ENCODE data around the gene RHBDF2.
A peak's percentile ranks its signal among the peaks of the same experiment; 100 is the strongest.
"Not testable (repeated sequence)": the region's sequence is repeated elsewhere in the genome, so short reads cannot be mapped to it uniquely, and the experiment has no call there.

Gene RHBDF2

GRCh38 chr17:76525513-76525833 lies 24.2 kb upstream of the RHBDF2 start:
- DNase-seq (ENCODE audit: low read depth in 1 of 2, low spot score in 1 of 2): not testable (repeated sequence)

GRCh38 chr17:76524598-76525512 lies 23.6 kb upstream of the RHBDF2 start:
- no peak for DNase-seq (ENCODE audit: low read depth in 1 of 2, low spot score in 1 of 2)

GRCh38 chr17:76523084-76524037 lies 22.1 kb upstream of the RHBDF2 start:
- peak; percentile 77 to 79 for DNase-seq (ENCODE audit: low read depth in 1 of 2, low spot score in 1 of 2)

- not testable (repeated sequence) for DNase-seq (ENCODE audit: low read depth in 1 of 2, low spot score in 1 of 2)
These were observed 20.5 kb upstream of the RHBDF2 start for GRCh38 chr17:76521683-76522082.

- no peak for DNase-seq (ENCODE audit: low read depth in 1 of 2, low spot score in 1 of 2)
These were observed 20.0 kb upstream of the RHBDF2 start for GRCh38 chr17:76521262-76521661.

- no peak for DNase-seq (ENCODE audit: low read depth in 1 of 2, low spot score in 1 of 2)
These were observed 18.1 kb upstream of the RHBDF2 start for GRCh38 chr17:76519048-76519966.

- DNase-seq (ENCODE audit: low read depth in 1 of 2, low spot score in 1 of 2): no peak
These were observed 16.4 kb upstream of the RHBDF2 start for GRCh38 chr17:76517638-76518038.

- DNase-seq (ENCODE audit: low read depth in 1 of 2, low spot score in 1 of 2): peak; percentile 68 to 72
These were observed 14.2 kb upstream of the RHBDF2 start for GRCh38 chr17:76515274-76515949.

GRCh38 chr17:76514355-76514754 lies 13.1 kb upstream of the RHBDF2 start:
- not testable (repeated sequence) for DNase-seq (ENCODE audit: low read depth in 1 of 2, low spot score in 1 of 2)

GRCh38 chr17:76513306-76513692 lies 12.1 kb upstream of the RHBDF2 start:
- no peak for DNase-seq (ENCODE audit: low read depth in 1 of 2, low spot score in 1 of 2)

- DNase-seq (ENCODE audit: low read depth in 1 of 2, low spot score in 1 of 2): no peak
These were observed 11.4 kb upstream of the RHBDF2 start for GRCh38 chr17:76512366-76513305.

GRCh38 chr17:76511668-76512365 lies 10.6 kb upstream of the RHBDF2 start:
- DNase-seq (ENCODE audit: low read depth in 1 of 2, low spot score in 1 of 2): no peak

GRCh38 chr17:76510831-76511244 lies 9.6 kb upstream of the RHBDF2 start:
- no peak for DNase-seq (ENCODE audit: low read depth in 1 of 2, low spot score in 1 of 2)

GRCh38 chr17:76508472-76509063 lies 7.3 kb upstream of the RHBDF2 start:
- not testable (repeated sequence) for DNase-seq (ENCODE audit: low read depth in 1 of 2, low spot score in 1 of 2)

GRCh38 chr17:76506408-76507345 lies 5.5 kb upstream of the RHBDF2 start:
- DNase-seq (ENCODE audit: low read depth in 1 of 2, low spot score in 1 of 2): peak; percentile 81 to 85

- no peak for DNase-seq (ENCODE audit: low read depth in 1 of 2, low spot score in 1 of 2)
These were observed 2.9 kb upstream of the RHBDF2 start for GRCh38 chr17:76504117-76504516.
